K562 (cell line): ENCODE results near the gene AGGF1. TPM values are rescaled to one million over a fixed set of nuclear protein-coding genes. Genes with fewer than 3 reads are reported as not detected.

Experiments
- BDP1 ChIP-seq: IDR thresholded peaks from 3 replicates; pipeline ENCODE4 v1.6.1; 2011; ENCODE audit not compliant: insufficient read length, insufficient read depth
- CAMTA2 ChIP-seq: fragments of 250-450 bp; sonication (Bioruptor Pico); conservative IDR thresholded peaks from 2 replicates; pipeline ENCODE4 v1.5.1; 2022
- CREB1 ChIP-seq, 2 experiments: sonication (generic) in 1 of 2; formaldehyde crosslinking in 1 of 2; IDR thresholded peaks; 2 replicates each; pipeline versions ENCODE4 v1.6.1 to v1.8.0; 2012 to 2022; ENCODE audit warnings: inconsistent platforms in 1 of 2, mild to moderate bottlenecking in 1 of 2, missing genetic modification reagents in 1 of 2, moderate library complexity in 1 of 2
- DNMT1 ChIP-seq: fragments of 450-650 bp; IDR thresholded peaks from 2 replicates; pipeline ENCODE4 v1.6.1; 2016; ENCODE audit warnings: antibody characterized with exemption, mild to moderate bottlenecking
- HNRNPL ChIP-seq: fragments of 200-400 bp; formaldehyde crosslinking; IDR thresholded peaks from 2 replicates; pipeline ENCODE4 v1.6.1; 2017; ENCODE audit warnings: low read depth, mild to moderate bottlenecking, low read length
- L3MBTL2 ChIP-seq: fragments of 450-650 bp; IDR thresholded peaks from 2 replicates; pipeline ENCODE4 v1.6.1; 2016; ENCODE audit warnings: mild to moderate bottlenecking, moderate library complexity
- LARP7 ChIP-seq: fragments of 450-650 bp; IDR thresholded peaks from 2 replicates; pipeline ENCODE4 v1.6.1; 2016
- NONO ChIP-seq, 2 experiments: fragments of 200-400 bp in 1 of 2; fragments of 450-650 bp in 1 of 2; formaldehyde crosslinking in 1 of 2; IDR thresholded peaks; 2 replicates each; pipeline ENCODE4 v1.6.1; 2017; ENCODE audit warnings: low read depth in 2 of 2, mild to moderate bottlenecking in 2 of 2, moderate library complexity in 2 of 2, low read length in 1 of 2
- PHTF2 ChIP-seq: fragments of 250-450 bp; sonication (Bioruptor Pico); IDR thresholded peaks from 2 replicates; pipeline ENCODE4 v1.5.0; 2021; ENCODE audit warnings: mild to moderate bottlenecking
- RBFOX2 ChIP-seq: fragments of 200-400 bp; formaldehyde crosslinking; IDR thresholded peaks from 2 replicates; pipeline ENCODE4 v1.6.1; 2017; ENCODE audit warnings: low read depth, mild to moderate bottlenecking, low read length, moderate library complexity
- RBM39 ChIP-seq: fragments of 200-400 bp; formaldehyde crosslinking; optimal IDR thresholded peaks from 2 replicates; pipeline ENCODE3; 2018; ENCODE audit warnings: low read depth, low read length
- SAFB2 ChIP-seq: fragments of 200-400 bp; formaldehyde crosslinking; IDR thresholded peaks from 2 replicates; pipeline ENCODE4 v1.6.1; 2018; ENCODE audit warnings: borderline replicate concordance, low read length, low read depth, moderate library complexity; ENCODE audit not compliant: severe bottlenecking
- STAG1 ChIP-seq: sonication (generic); formaldehyde crosslinking; IDR thresholded peaks from 2 replicates; pipeline ENCODE4 v1.5.0; 2020; ENCODE audit warnings: missing genetic modification reagents, borderline replicate concordance
- ZNF263 ChIP-seq: sonication (generic); formaldehyde crosslinking; IDR thresholded peaks from 2 replicates; pipeline ENCODE4 v1.8.0; 2022; ENCODE audit warnings: mild to moderate bottlenecking, missing genetic modification reagents, borderline replicate concordance
- polyA plus RNA-seq, 8 experiments: library from polyadenylated mRNA; depleted of rRNA in 4 of 8; stranded (reverse) in 5 of 8; unstranded in 3 of 8; fragments of >200 nt; fragmentation: Nextera tagmentation in 2 of 8; fragmentation: Illumina TruSeq in 1 of 8; extraction: Ambion mirVana in 2 of 8; extraction: Trizol in 1 of 8; gene quantifications; 2 replicates each; pipeline versions ENCODE4 v1.2.1 to v1.2.3, GENCODE V29; 2011 to 2014; ENCODE audit warnings: inconsistent platforms in 1 of 8, missing spikeins in 1 of 8
- total RNA-seq, 7 experiments: library from RNA; depleted of rRNA in 6 of 7; stranded (reverse); fragments of >200 nt in 6 of 7; fragmentation: Illumina TruSeq in 2 of 7; extraction: Trizol in 2 of 7; gene quantifications; 2 replicates each; pipeline versions ENCODE4 v1.2.1 to v1.2.3, GENCODE V29; 2011 to 2021; ENCODE audit warnings: low replicate concordance in 1 of 7
- TF ChIP-seq, protein P1 (sequence below), 2 experiments: IDR thresholded peaks; 2 replicates each; pipeline ENCODE4 v1.6.1; 2012; ENCODE audit warnings: improper control_type of control experiment in 2 of 2, low read depth in 2 of 2, low read length in 2 of 2, borderline replicate concordance in 1 of 2
- TF ChIP-seq, protein P2 (sequence below): fragments of 250-450 bp; sonication (Bioruptor Pico); IDR thresholded peaks from 2 replicates; pipeline ENCODE4 v1.5.0; 2021; ENCODE audit warnings: mild to moderate bottlenecking, moderate library complexity
- TF ChIP-seq, protein P3 (sequence below): fragments of 250-450 bp; sonication (Bioruptor Pico); IDR thresholded peaks from 2 replicates; pipeline ENCODE4 v1.8.0; 2021; ENCODE audit warnings: mild to moderate bottlenecking, moderate library complexity
- TF ChIP-seq, protein P4 (sequence below): sonication (generic); formaldehyde crosslinking; IDR thresholded peaks from 2 replicates; pipeline ENCODE4 v1.4.0; 2020; ENCODE audit warnings: mild to moderate bottlenecking, missing genetic modification reagents

The AGGF1 gene
- total and polyA plus RNA-seq, 9 of the 15 experiments (the other 6 are each of a cell fraction or from before 2014, with no cell fraction given), result 5.2 to 20.4 (median 13.4) TPM

DNA sequence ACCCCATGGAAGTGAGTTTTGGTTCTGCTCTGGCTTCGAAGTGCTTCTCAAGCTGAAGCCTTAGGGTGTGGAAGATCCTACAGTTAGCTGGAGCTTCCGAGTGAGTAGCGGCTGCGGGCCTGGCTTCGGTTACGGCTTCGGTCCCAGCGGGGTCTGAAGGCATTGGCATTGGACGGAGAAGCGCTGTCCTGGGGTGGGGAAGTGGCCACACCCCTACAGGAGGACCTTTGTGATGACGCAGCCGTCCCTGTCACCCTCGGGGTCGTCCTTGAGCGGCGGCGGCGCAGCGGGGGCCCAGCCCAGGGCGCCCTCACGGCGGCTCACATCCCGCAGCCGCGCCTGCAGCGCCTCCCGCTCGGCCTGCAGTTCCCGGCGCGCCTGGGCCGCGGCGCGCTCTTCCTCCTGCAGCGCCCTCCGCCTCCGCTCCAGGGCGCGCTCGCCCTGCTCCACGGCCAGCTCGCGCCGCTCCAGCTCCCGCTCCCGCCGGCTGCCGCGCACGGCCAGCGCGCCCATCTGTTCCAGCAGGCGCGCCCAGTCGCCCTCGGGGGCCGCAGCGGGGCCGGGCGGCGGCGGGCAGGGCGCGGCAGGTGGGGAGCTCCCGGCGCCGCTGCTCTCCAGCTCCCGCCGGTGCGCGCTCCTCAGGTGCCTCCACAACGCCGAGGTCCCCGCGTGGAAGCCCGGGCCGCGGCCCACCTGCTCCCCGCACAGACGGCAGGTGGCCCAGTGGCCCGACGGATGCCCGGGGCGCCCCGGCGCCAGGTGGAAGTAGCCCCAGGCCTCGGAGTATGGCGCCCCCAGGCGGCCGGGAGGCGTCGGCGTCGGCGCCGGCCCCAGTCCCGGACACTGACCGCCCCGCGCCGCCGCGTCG, 47.0 kb downstream of the AGGF1 start (continued):
- no peak for TF ChIP-seq CREB1 (IDR thresholded peaks at IDR 0.05)
- TF ChIP-seq CREB1 (CRISPR knock-in tag; IDR thresholded peaks at IDR 0.05), result 0 out of 2 replicates have a peak, but pooled peaks have one; percentile 25
- TF ChIP-seq L3MBTL2, result peak; percentile 83
- TF ChIP-seq RBM39, result no peak
- TF ChIP-seq, protein P1, sequence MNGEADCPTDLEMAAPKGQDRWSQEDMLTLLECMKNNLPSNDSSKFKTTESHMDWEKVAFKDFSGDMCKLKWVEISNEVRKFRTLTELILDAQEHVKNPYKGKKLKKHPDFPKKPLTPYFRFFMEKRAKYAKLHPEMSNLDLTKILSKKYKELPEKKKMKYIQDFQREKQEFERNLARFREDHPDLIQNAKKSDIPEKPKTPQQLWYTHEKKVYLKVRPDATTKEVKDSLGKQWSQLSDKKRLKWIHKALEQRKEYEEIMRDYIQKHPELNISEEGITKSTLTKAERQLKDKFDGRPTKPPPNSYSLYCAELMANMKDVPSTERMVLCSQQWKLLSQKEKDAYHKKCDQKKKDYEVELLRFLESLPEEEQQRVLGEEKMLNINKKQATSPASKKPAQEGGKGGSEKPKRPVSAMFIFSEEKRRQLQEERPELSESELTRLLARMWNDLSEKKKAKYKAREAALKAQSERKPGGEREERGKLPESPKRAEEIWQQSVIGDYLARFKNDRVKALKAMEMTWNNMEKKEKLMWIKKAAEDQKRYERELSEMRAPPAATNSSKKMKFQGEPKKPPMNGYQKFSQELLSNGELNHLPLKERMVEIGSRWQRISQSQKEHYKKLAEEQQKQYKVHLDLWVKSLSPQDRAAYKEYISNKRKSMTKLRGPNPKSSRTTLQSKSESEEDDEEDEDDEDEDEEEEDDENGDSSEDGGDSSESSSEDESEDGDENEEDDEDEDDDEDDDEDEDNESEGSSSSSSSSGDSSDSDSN (IDR thresholded peaks at IDR 0.05; ENCODE audit: borderline replicate concordance in 1 of 2, low read depth in 2 of 2, low read length in 2 of 2), result peak; percentile 87 to 90; a peak in 3 of 4 replicates
- no peak for TF ChIP-seq DNMT1
- TF ChIP-seq STAG1 (CRISPR knock-in tag), result no peak; the same call in 1 of the 2 replicates
- TF ChIP-seq HNRNPL, result no peak
- peak; percentile 64 for TF ChIP-seq RBFOX2
- TF ChIP-seq, protein P2, sequence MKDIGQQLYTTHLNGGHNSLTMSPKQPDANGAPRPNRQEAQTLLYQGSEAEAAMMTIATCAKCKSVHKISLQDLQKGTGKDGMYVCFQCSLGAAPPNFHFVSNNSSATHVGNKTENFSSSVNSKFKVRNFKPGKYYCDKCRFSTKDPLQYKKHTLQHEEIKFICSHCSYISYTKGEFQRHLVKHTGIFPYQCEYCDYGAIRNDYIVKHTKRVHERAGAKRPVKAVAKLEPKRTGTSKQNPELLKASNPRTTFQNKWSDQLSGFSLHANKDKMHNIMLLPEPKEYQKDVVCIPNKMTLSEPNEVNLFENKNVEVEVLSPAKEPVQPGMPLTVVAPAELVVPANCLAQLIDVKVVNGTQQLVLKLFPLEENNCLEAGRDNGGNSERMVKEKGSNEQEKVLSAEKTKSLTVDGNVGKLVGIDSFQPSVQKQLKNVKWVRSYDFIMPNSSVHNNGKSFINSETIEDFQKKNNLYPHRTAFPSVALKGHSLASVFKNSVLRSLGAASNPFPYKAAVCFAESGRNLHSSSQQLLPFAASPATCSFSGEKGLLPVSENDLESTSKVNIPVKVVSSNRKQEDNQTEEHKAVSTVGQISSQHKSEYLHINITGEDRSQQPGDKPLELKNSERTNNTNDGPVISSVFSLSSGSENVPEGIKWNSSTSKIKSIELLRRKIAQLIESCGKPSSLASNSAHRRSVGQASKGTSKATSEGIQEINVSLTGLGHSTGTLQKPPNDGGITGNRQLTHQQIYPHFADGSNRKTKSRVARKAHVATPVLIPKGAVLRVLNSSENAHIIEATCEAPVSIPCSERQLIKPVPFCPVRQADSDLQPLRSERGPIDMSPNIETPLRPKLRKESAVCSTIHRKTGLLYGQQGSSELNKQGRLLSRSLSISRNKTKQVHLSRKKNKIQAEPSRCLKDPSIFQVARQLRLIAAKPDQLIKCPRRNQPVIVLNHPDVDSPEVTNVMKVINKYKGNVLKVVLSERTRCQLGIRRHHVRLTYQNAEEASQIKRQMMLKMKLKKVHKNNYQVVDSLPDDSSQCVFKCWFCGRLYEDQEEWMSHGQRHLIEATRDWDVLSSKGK (CRISPR knock-in tag), result no peak
- no peak for TF ChIP-seq BDP1
- no peak for TF ChIP-seq ZNF263 (CRISPR knock-in tag)
- TF ChIP-seq CAMTA2, result no peak
- no peak for TF ChIP-seq LARP7
- TF ChIP-seq, protein P3, sequence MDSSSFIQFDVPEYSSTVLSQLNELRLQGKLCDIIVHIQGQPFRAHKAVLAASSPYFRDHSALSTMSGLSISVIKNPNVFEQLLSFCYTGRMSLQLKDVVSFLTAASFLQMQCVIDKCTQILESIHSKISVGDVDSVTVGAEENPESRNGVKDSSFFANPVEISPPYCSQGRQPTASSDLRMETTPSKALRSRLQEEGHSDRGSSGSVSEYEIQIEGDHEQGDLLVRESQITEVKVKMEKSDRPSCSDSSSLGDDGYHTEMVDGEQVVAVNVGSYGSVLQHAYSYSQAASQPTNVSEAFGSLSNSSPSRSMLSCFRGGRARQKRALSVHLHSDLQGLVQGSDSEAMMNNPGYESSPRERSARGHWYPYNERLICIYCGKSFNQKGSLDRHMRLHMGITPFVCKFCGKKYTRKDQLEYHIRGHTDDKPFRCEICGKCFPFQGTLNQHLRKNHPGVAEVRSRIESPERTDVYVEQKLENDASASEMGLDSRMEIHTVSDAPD, result no peak
- TF ChIP-seq PHTF2 (CRISPR knock-in tag), result no peak
- peak; percentile 33 to 37; a peak in 1 of 4 replicates for TF ChIP-seq NONO (IDR thresholded peaks at IDR 0.05; ENCODE audit: low read depth in 2 of 2, low read length in 1 of 2)
- TF ChIP-seq, protein P4, sequence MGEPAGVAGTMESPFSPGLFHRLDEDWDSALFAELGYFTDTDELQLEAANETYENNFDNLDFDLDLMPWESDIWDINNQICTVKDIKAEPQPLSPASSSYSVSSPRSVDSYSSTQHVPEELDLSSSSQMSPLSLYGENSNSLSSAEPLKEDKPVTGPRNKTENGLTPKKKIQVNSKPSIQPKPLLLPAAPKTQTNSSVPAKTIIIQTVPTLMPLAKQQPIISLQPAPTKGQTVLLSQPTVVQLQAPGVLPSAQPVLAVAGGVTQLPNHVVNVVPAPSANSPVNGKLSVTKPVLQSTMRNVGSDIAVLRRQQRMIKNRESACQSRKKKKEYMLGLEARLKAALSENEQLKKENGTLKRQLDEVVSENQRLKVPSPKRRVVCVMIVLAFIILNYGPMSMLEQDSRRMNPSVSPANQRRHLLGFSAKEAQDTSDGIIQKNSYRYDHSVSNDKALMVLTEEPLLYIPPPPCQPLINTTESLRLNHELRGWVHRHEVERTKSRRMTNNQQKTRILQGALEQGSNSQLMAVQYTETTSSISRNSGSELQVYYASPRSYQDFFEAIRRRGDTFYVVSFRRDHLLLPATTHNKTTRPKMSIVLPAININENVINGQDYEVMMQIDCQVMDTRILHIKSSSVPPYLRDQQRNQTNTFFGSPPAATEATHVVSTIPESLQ, result no peak
- TF ChIP-seq SAFB2, result no peak
